ENCODE measurements around the gene CXCR2. TPM values are rescaled to one million over a fixed set of nuclear protein-coding genes. Genes with fewer than 3 reads are reported as not detected.

CXCR2 gene
- total RNA-seq, 2 donors from 2014 or later, result not detected

DNA sequence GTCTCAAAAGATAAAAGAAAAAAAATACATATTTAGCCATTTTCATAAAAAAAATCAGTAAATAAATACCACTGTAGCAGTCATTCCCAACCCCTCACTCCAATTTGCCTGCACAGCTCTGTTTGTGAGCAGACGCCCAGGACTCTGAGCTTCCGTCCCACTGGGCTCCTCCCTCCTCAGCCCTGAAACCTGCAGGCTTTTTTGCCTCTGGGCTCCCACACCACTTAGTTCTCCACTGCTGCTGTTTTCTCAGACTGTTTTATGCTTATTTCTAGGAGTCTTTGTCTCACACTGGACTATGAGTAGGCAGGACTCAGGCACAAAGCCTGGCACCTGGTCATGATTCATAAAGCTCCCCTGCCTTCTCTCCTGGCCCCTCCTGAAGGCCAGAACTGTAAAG lies 47.0 kb downstream of the CXCR2 start:
- no peaks in the 10 kb centered on the region for H3K36me3 ChIP-seq (replicated peaks in 1 of 2; ENCODE audit: insufficient read depth in 1 of 2, low read depth in 2 of 2)
- 74 to 78% methylated on average over 2 of the region's 2 CpGs for WGBS, 2 donors
- no peaks in the 10 kb centered on the region for H3K9me3 ChIP-seq
- no peak for ATAC-seq
- no peaks in the 10 kb centered on the region for H3K27me3 ChIP-seq
- no peak overlapping the region for H3K27ac ChIP-seq
- no peak for TF ChIP-seq POLR2A (IDR thresholded peaks at IDR 0.05)
- TF ChIP-seq, protein P1, sequence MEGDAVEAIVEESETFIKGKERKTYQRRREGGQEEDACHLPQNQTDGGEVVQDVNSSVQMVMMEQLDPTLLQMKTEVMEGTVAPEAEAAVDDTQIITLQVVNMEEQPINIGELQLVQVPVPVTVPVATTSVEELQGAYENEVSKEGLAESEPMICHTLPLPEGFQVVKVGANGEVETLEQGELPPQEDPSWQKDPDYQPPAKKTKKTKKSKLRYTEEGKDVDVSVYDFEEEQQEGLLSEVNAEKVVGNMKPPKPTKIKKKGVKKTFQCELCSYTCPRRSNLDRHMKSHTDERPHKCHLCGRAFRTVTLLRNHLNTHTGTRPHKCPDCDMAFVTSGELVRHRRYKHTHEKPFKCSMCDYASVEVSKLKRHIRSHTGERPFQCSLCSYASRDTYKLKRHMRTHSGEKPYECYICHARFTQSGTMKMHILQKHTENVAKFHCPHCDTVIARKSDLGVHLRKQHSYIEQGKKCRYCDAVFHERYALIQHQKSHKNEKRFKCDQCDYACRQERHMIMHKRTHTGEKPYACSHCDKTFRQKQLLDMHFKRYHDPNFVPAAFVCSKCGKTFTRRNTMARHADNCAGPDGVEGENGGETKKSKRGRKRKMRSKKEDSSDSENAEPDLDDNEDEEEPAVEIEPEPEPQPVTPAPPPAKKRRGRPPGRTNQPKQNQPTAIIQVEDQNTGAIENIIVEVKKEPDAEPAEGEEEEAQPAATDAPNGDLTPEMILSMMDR (IDR thresholded peaks at IDR 0.05), result no peak
- no peak for DNase-seq
- no peak overlapping the region for H3K4me3 ChIP-seq
- H3K4me1 ChIP-seq, result peaks cover 12% of the 10 kb centered on the region
- intact Hi-C loops (cut with DNase I), result no loop called here

DNA sequence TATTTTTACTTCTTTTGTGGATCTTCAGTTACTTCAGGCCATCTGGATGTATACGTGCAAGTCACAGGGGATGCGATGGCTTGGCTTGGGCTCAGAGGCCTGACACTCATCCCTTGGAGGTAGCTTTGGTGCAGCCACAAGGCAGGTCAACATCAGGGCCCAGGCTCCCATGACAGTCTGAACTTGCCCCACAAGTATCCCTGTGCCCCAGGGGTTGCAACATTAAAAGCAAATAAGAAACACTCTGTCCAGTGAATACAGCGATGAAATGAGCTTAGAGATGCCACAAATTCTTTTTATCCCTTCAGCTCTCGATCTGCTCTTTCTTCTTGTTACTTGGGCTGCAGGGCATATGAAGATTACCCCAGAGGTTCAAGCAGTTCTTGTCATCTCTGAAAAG lies 54.0 kb downstream of the CXCR2 start:
- H3K4me1 ChIP-seq, result no peaks in the 10 kb centered on the region
- ATAC-seq, result no peak
- WGBS, 2 donors, result 82 to 84% methylated on average over 4 of the region's 4 CpGs
- no peak overlapping the region for H3K4me3 ChIP-seq
- H3K36me3 ChIP-seq (replicated peaks in 1 of 2; ENCODE audit: insufficient read depth in 1 of 2, low read depth in 2 of 2), result no peaks in the 10 kb centered on the region
- H3K27ac ChIP-seq, result no peak overlapping the region
- no peaks in the 10 kb centered on the region for H3K9me3 ChIP-seq
- no peak for DNase-seq
- no peaks in the 10 kb centered on the region for H3K27me3 ChIP-seq
- intact Hi-C loops (cut with DNase I), result no loop called here
- TF ChIP-seq POLR2A (IDR thresholded peaks at IDR 0.05), result no peak
- TF ChIP-seq, protein P1 (IDR thresholded peaks at IDR 0.05), result no peak

GRCh38 chr2:218180467-218181114 lies 54.8 kb downstream of the CXCR2 start:
- no peaks in the 10 kb centered on the region for H3K27me3 ChIP-seq
- ATAC-seq (no peak), DNase-seq (no peak)
- TF ChIP-seq, protein P1 (IDR thresholded peaks at IDR 0.05), result no peak
- TF ChIP-seq POLR2A (IDR thresholded peaks at IDR 0.05), result no peak
- 63 to 64% methylated on average over 9 of the region's 9 CpGs for WGBS, 2 donors
- intact Hi-C loops (cut with DNase I), result no loop called here
- H3K9me3 ChIP-seq, result no peaks in the 10 kb centered on the region
- H3K27ac ChIP-seq, result no peak overlapping the region
- no peaks in the 10 kb centered on the region for H3K36me3 ChIP-seq (replicated peaks in 1 of 2; ENCODE audit: insufficient read depth in 1 of 2, low read depth in 2 of 2)
- H3K4me3 ChIP-seq, result no peak overlapping the region
- H3K4me1 ChIP-seq, result no peaks in the 10 kb centered on the region

- peaks cover 11% of the 10 kb centered on the region for H3K4me1 ChIP-seq
- H3K27ac ChIP-seq, result no peak overlapping the region
- TF ChIP-seq POLR2A (IDR thresholded peaks at IDR 0.05), result no peak
- TF ChIP-seq, protein P1 (IDR thresholded peaks at IDR 0.05), result no peak
- intact Hi-C loops (cut with DNase I), result no loop called here
- no peak overlapping the region for H3K4me3 ChIP-seq
- no peaks in the 10 kb centered on the region for H3K9me3 ChIP-seq
- no peaks in the 10 kb centered on the region for H3K27me3 ChIP-seq
- DNase-seq (no peak), ATAC-seq (no peak)
- no peaks in the 10 kb centered on the region for H3K36me3 ChIP-seq (replicated peaks in 1 of 2; ENCODE audit: insufficient read depth in 1 of 2, low read depth in 2 of 2)
- WGBS, 2 donors, result 65 to 80% methylated on average over 1 of the region's 1 CpG
These were observed 58.5 kb downstream of the CXCR2 start for GRCh38 chr2:218184331-218184730.

DNA sequence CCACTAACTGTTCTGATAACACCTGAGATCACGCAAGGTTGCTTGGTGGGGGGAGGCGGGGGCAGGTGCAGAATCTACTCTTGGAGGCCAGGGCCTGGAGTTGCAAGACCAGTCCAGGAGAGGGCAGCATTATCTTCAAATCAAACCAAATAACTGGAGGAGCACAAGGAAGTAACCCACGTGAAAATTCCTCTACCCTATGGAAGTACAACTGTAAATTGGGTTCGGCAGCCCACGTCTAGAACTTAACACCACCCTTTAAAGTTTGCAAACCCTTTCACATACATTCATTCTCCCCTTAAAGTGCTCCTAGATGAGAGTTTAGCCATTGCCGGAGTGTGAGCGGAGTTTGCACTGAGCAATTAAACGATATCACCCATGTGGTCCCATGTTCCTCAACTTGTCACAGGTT lies 60.5 kb downstream of the CXCR2 start:
- ATAC-seq, result peak; percentile 96
- 32 to 33% methylated on average over 8 of the region's 8 CpGs for WGBS, 2 donors
- no peak for TF ChIP-seq POLR2A (IDR thresholded peaks at IDR 0.05)
- TF ChIP-seq, protein P1 (IDR thresholded peaks at IDR 0.05), result peak; percentile 59 to 93 (median 86)
- Histone ChIP-seq H3K36me3 (replicated peaks in 1 of 2; ENCODE audit: insufficient read depth in 1 of 2, low read depth in 2 of 2) (no peaks in the 10 kb centered on the region), H3K4me3 (no peak overlapping the region), H3K27ac (peak overlapping the region in 1 of 4 donors; percentile 3), H3K27me3 (no peaks in the 10 kb centered on the region), H3K4me1 (peaks cover 11% of the 10 kb centered on the region), H3K9me3 (no peaks in the 10 kb centered on the region)
- intact Hi-C loops (cut with DNase I), result no loop called here
- DNase-seq, result peak; percentile 76 to 85 (median 84)

All from body of pancreas (tissue), 4 donors.